IPS-15b (cell line): ENCODE results near the gene ZNF581.

Experiments
- H3K27me3 ChIP-seq: one replicate; pipeline ENCODE4 v1.6.1; 2013; ENCODE audit warnings: low read length; ENCODE audit not compliant: control insufficient read depth, insufficient read depth
- H3K36me3 ChIP-seq: one replicate; pipeline ENCODE4 v1.6.1; 2013; ENCODE audit warnings: low read length; ENCODE audit not compliant: control insufficient read depth, insufficient read depth
- H3K4me1 ChIP-seq: one replicate; pipeline ENCODE4 v1.6.1; 2013; ENCODE audit warnings: mild to moderate bottlenecking, low read length; ENCODE audit not compliant: control insufficient read depth, insufficient read depth
- H3K4me3 ChIP-seq: one replicate; pipeline ENCODE4 v1.5.1; 2013; ENCODE audit warnings: low read depth, low read length
- H3K9ac ChIP-seq: one replicate; pipeline ENCODE4 v1.6.1; 2013; ENCODE audit warnings: low read depth, mild to moderate bottlenecking, low read length
- H3K9me3 ChIP-seq: one replicate; pipeline ENCODE4 v1.6.1; 2013; ENCODE audit warnings: mild to moderate bottlenecking, low read length; ENCODE audit not compliant: control insufficient read depth, insufficient read depth

Gene ZNF581

GRCh38 chr19:55674459-55674840 is 31.0 kb downstream of the ZNF581 start:
- Histone ChIP-seq H3K27me3 (no peaks in the 10 kb centered on the region), H3K4me3 (peak overlapping the region; percentile 56), H3K9ac (peak overlapping the region; percentile 47), H3K4me1 (peaks cover 2% of the 10 kb centered on the region), H3K9me3 (no peaks in the 10 kb centered on the region), H3K36me3 (peaks cover 26% of the 10 kb centered on the region)

GRCh38 chr19:55674841-55675660 is 31.6 kb downstream of the ZNF581 start, which contains the start of gene EPN1:
EPN1 (plus strand) TSS chr19:55675226; CDS start chr19:55678628, 3,402 bp downstream.
- H3K4me1 ChIP-seq: peaks cover 2% of the 10 kb centered on the region
- H3K4me3 ChIP-seq: peak within 1 kb of the TSS; percentile 90
- peaks cover 25% of the 10 kb centered on the region for H3K36me3 ChIP-seq

GRCh38 chr19:55675661-55676354 is 32.4 kb downstream of the ZNF581 start:
- H3K36me3 ChIP-seq: peaks cover 22% of the 10 kb centered on the region
- no peaks in the 10 kb centered on the region for H3K9me3 ChIP-seq
- peaks cover 2% of the 10 kb centered on the region for H3K4me1 ChIP-seq
- H3K27me3 ChIP-seq: no peaks in the 10 kb centered on the region
- peak overlapping the region; percentile 80 for H3K9ac ChIP-seq
- peak overlapping the region; percentile 90 for H3K4me3 ChIP-seq

More at GRCh38 chr19:55674841-55675660, 31.6 kb downstream of the ZNF581 start, which contains the start of gene EPN1:
- Histone ChIP-seq H3K9ac (peak within 1 kb of the TSS; percentile 80), H3K9me3 (no peaks in the 10 kb centered on the region), H3K27me3 (no peaks in the 10 kb centered on the region)

GRCh38 chr19:55676383-55676782 is 32.9 kb downstream of the ZNF581 start:
- Histone ChIP-seq H3K36me3 (peaks cover 26% of the 10 kb centered on the region), H3K27me3 (no peaks in the 10 kb centered on the region), H3K9ac (no peak overlapping the region), H3K9me3 (no peaks in the 10 kb centered on the region), H3K4me1 (peaks cover 2% of the 10 kb centered on the region), H3K4me3 (peak overlapping the region; percentile 90)

- Histone ChIP-seq H3K9me3 (no peaks in the 10 kb centered on the region), H3K36me3 (peaks cover 26% of the 10 kb centered on the region), H3K9ac (peak overlapping the region; percentile 50), H3K27me3 (no peaks in the 10 kb centered on the region), H3K4me3 (no peak overlapping the region), H3K4me1 (peaks cover 2% of the 10 kb centered on the region)
Observed at GRCh38 chr19:55676889-55677505, 33.5 kb downstream of the ZNF581 start.

DNA sequence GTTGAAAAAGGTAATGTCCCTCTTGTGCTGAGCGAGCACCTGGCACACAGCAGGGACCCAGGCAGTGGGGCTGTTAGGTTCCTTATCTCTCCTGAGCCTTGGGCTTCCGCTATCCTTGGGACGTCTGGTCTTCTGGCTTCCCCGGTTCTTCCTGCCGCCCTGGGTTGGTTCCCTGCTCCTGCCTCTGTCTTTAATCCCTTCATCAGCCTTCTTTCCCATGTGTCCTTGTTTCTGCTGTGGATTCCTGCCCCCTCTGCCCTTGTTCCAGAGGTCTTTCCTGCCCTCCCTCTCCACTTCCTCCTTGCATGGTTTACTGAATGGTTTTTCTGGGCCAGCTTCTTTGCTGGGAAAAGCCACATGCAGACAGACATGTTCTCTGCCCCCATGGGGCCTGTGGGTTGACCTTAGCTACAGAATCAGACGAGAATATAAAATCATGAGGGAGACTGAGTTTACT is 34.2 kb downstream of the ZNF581 start:
- Histone ChIP-seq H3K9me3 (no peaks in the 10 kb centered on the region), H3K36me3 (peaks cover 30% of the 10 kb centered on the region), H3K4me1 (peaks cover 2% of the 10 kb centered on the region)

DNA sequence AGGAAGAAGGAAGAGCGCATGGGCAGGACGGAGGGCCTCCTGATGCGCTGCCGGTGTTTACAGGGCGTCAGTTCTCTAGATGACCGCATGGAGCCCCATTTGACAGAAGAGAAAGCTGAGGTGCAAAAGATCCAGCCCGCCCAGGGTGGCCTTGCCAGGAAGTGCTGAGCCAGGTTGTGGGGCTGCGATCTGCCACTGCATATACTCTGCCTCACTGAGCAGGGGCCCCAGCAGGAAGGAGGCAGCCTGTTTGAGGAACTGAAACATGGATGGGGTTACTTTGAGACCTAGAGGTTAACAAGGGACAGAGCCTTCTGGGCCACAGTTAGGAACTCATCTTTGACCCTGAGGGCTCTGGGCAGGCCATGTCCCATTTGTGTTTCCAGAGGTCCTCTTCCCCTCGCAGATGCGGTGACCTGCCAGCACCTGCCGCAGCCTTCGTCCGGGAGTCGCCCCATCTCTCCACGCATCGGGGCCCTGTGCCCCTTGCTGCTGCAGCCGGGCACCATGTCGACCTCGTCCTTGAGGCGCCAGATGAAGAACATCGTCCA is 34.7 kb downstream of the ZNF581 start:
- peaks cover 30% of the 10 kb centered on the region for H3K36me3 ChIP-seq
- H3K9ac ChIP-seq: no peak overlapping the region
- H3K27me3 ChIP-seq: no peaks in the 10 kb centered on the region
- H3K4me1 ChIP-seq: peaks cover 2% of the 10 kb centered on the region
- H3K4me3 ChIP-seq: no peak overlapping the region
- no peaks in the 10 kb centered on the region for H3K9me3 ChIP-seq

More for the DNA sequence above, 34.2 kb downstream of the ZNF581 start:
- peak overlapping the region; percentile 1 for H3K9ac ChIP-seq
- H3K4me3 ChIP-seq: no peak overlapping the region
- no peaks in the 10 kb centered on the region for H3K27me3 ChIP-seq

DNA sequence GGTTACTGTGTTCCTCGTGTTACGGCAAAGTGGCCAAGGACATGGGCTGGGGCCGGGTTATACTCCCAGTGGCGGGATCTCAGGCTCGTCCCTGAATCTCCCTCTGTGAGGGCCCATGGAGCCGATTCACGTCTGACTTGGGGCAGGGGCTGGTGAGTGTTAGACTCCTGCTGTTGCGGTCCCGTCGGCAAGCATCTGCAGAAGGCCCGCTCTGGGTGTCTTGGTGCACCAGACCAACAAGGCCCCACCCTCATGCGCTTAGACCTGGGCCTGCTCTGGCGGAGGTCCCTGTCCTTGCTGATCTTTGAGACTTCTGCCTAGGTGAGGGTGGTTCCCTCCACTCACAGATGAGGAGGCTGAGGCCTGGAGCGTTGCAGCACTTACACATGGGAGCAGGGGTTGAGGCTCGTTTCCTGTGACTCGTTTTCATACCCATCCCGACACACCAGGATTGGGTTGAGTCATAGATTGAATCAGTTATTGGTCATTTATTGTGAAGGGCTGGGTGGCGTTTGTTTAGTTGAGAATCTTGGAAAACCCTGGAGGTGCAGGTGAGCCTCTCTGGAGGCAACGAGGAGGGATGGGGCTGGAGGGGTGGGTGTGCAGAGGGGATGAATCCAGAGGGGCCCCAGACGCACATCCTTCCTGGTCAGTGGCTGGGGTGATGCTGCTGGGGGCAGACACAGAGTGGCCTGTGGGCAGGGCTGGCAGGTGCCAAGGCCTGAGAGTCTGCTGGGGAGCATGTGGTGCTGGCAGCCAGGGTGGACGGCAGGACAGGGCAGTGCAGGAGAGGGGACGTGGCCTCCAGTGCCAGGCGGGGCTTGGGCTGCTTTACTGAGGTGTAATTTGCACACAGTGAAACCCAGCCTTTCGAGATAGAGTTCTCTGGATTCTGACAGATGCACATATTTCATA is 36.2 kb downstream of the ZNF581 start:
- Histone ChIP-seq H3K36me3 (peaks cover 30% of the 10 kb centered on the region), H3K9ac (no peak overlapping the region), H3K27me3 (no peaks in the 10 kb centered on the region), H3K4me1 (no peaks in the 10 kb centered on the region), H3K4me3 (no peak overlapping the region), H3K9me3 (no peaks in the 10 kb centered on the region)

- no peak overlapping the region for H3K4me3 ChIP-seq
- no peak overlapping the region for H3K9ac ChIP-seq
- H3K4me1 ChIP-seq: no peaks in the 10 kb centered on the region
- peaks cover 36% of the 10 kb centered on the region for H3K36me3 ChIP-seq
- H3K27me3 ChIP-seq: no peaks in the 10 kb centered on the region
- H3K9me3 ChIP-seq: no peaks in the 10 kb centered on the region
Observed at GRCh38 chr19:55680339-55681130, 37.1 kb downstream of the ZNF581 start.
